HEK293T (cell line): ENCODE results near the gene FNDC1.

Experiments used
- CTCF ChIA-PET: fragments of 350-600 bp; formaldehyde crosslinking; extraction: SDS; loops from one replicate; lab custom pipeline; 2021; ENCODE audit warnings: antibody characterized with exemption, inconsistent platforms; lab: Yijun Ruan, JAX
- POLR2A ChIA-PET: fragments of 350-600 bp; formaldehyde crosslinking; extraction: SDS; loops from one replicate; lab custom pipeline; 2020; ENCODE audit warnings: antibody characterized with exemption, inconsistent platforms; lab: Yijun Ruan, JAX
- DNase-seq: peaks from one replicate; pipeline ENCODE4 v3.0.0; 2012; ENCODE audit warnings: mixed read lengths; ENCODE audit errors: extremely low spot score
- ARNT ChIP-seq: fragments of 450-650 bp; IDR thresholded peaks from 2 replicates; pipeline ENCODE4 v1.6.1; 2017; ENCODE audit warnings: mild to moderate bottlenecking
- BHLHE40 ChIP-seq: fragments of 450-650 bp; IDR thresholded peaks from 2 replicates; pipeline ENCODE4 v1.6.1; 2016; ENCODE audit warnings: mild to moderate bottlenecking, moderate library complexity, borderline replicate concordance
- CTBP1 ChIP-seq: fragments of 450-650 bp; IDR thresholded peaks from 2 replicates; pipeline ENCODE4 v1.6.1; 2016; ENCODE audit warnings: borderline replicate concordance
- ELF4 ChIP-seq: fragments of 450-650 bp; IDR thresholded peaks from 2 replicates; pipeline ENCODE4 v1.6.1; 2017; ENCODE audit warnings: antibody characterized with exemption
- FOXA1 ChIP-seq: fragments of 450-650 bp; IDR thresholded peaks from 2 replicates; pipeline ENCODE4 v1.6.1; 2016; ENCODE audit warnings: mild to moderate bottlenecking
- FOXK2 ChIP-seq: fragments of 450-650 bp; IDR thresholded peaks from 2 replicates; pipeline ENCODE4 v1.6.1; 2016; ENCODE audit warnings: mild to moderate bottlenecking
- FOXM1 ChIP-seq: fragments of 450-650 bp; IDR thresholded peaks from 2 replicates; pipeline ENCODE4 v1.6.1; 2017; ENCODE audit warnings: mild to moderate bottlenecking, borderline replicate concordance
- HDGF ChIP-seq: fragments of 450-650 bp; IDR thresholded peaks from 2 replicates; pipeline ENCODE4 v1.6.1; 2017; ENCODE audit warnings: antibody characterized with exemption, borderline replicate concordance
- L3MBTL2 ChIP-seq: fragments of 450-650 bp; conservative IDR thresholded peaks from 2 replicates; pipeline ENCODE4 v1.6.1; 2016; ENCODE audit warnings: mild to moderate bottlenecking
- LEF1 ChIP-seq: fragments of 450-650 bp; IDR thresholded peaks from 2 replicates; pipeline ENCODE4 v1.6.1; 2017; ENCODE audit warnings: mild to moderate bottlenecking, borderline replicate concordance
- NFRKB ChIP-seq: fragments of 450-650 bp; IDR thresholded peaks from 2 replicates; pipeline ENCODE4 v1.6.1; 2016; ENCODE audit warnings: mild to moderate bottlenecking, moderate library complexity
- PKNOX1 ChIP-seq: fragments of 450-650 bp; IDR thresholded peaks from 2 replicates; pipeline ENCODE4 v1.6.1; 2016
- SP1 ChIP-seq: fragments of 450-650 bp; IDR thresholded peaks from 2 replicates; pipeline ENCODE4 v1.6.1; 2017
- SUZ12 ChIP-seq: fragments of 450-650 bp; IDR thresholded peaks from 2 replicates; pipeline ENCODE4 v1.6.1; 2016; ENCODE audit warnings: mild to moderate bottlenecking
- TARDBP ChIP-seq: fragments of 450-650 bp; IDR thresholded peaks from 2 replicates; pipeline ENCODE4 v1.6.1; 2016
- ZNF384 ChIP-seq: fragments of 450-650 bp; IDR thresholded peaks from 2 replicates; pipeline ENCODE4 v1.6.1; 2016

Gene FNDC1

GRCh38 chr6:159125951-159126352, 43.2 kb upstream of the FNDC1 start:
- CTCF ChIA-PET, result interaction anchor here (1.0 to 1.7 kb wide), 3 partner anchors 9 to 22 kb away, joined by 3 to 10 read pairs (median 3); no protein-coding TSS in a partner anchor
- TF ChIP-seq BHLHE40, result no peak
- TF ChIP-seq SP1, result no peak
- TF ChIP-seq ZNF384, result no peak
- no peak for TF ChIP-seq NFRKB
- TF ChIP-seq FOXK2, result no peak
- no peak for TF ChIP-seq LEF1
- no peak for TF ChIP-seq PKNOX1
- TF ChIP-seq ARNT, result no peak
- TF ChIP-seq ELF4, result no peak
- no peak for TF ChIP-seq FOXA1
- no peak for TF ChIP-seq TARDBP
- no peak for TF ChIP-seq HDGF
- no peak for TF ChIP-seq FOXM1
- TF ChIP-seq L3MBTL2, result no peak
- TF ChIP-seq CTBP1, result no peak
- POLR2A ChIA-PET, result no interaction called here
- no peak for DNase-seq

GRCh38 chr6:159126590-159126989, 42.6 kb upstream of the FNDC1 start:
- no peak for DNase-seq
- TF ChIP-seq SP1 (no peak), FOXK2 (no peak), HDGF (no peak), ZNF384 (no peak), PKNOX1 (no peak), LEF1 (no peak), CTBP1 (no peak), NFRKB (no peak), L3MBTL2 (no peak), ARNT (no peak), TARDBP (no peak), FOXM1 (no peak), BHLHE40 (no peak), FOXA1 (no peak), ELF4 (no peak), SUZ12 (no peak)
- CTCF ChIA-PET, result interaction anchor here (1.0 to 1.7 kb wide), 3 partner anchors 8 to 23 kb away, joined by 3 to 10 read pairs (median 3); no protein-coding TSS in a partner anchor
- POLR2A ChIA-PET, result no interaction called here

- ChIA-PET CTCF (interaction anchor here (1.2 kb wide), 1 partner anchor 119 kb away, joined by 3 read pairs; no protein-coding TSS in a partner anchor), POLR2A (no interaction called here)
- no peak for TF ChIP-seq FOXK2
- TF ChIP-seq SP1, result no peak
- no peak for TF ChIP-seq SUZ12
- TF ChIP-seq LEF1, result no peak
- no peak for DNase-seq
Observed at GRCh38 chr6:159127701-159128100, 41.5 kb upstream of the FNDC1 start.

- no peak for TF ChIP-seq SUZ12
- TF ChIP-seq L3MBTL2, result no peak
- TF ChIP-seq ARNT, result no peak
- no peak for TF ChIP-seq FOXM1
- TF ChIP-seq SP1, result no peak
- no peak for TF ChIP-seq FOXK2
- no peak for TF ChIP-seq HDGF
- no peak for TF ChIP-seq ZNF384
- no peak for TF ChIP-seq PKNOX1
- no peak for TF ChIP-seq CTBP1
- TF ChIP-seq BHLHE40, result no peak
- no peak for TF ChIP-seq ELF4
- no peak for TF ChIP-seq FOXA1
- TF ChIP-seq LEF1, result no peak
- TF ChIP-seq TARDBP, result no peak
- TF ChIP-seq NFRKB, result no peak
- CTCF ChIA-PET, result interaction anchor here (0.6 to 1.2 kb wide), 5 partner anchors 19 to 505 kb away, joined by 3 to 4 read pairs (median 3); no protein-coding TSS in a partner anchor
- DNase-seq, result no peak
- POLR2A ChIA-PET, result no interaction called here
Observed at GRCh38 chr6:159128978-159129377, 40.2 kb upstream of the FNDC1 start.

GRCh38 chr6:159130846-159131245, 38.4 kb upstream of the FNDC1 start:
- POLR2A ChIA-PET, result no interaction called here

GRCh38 chr6:159131709-159132108, 37.5 kb upstream of the FNDC1 start:
- TF ChIP-seq HDGF, result no peak
- no peak for TF ChIP-seq ARNT
- no peak for TF ChIP-seq CTBP1
- TF ChIP-seq ZNF384, result no peak
- TF ChIP-seq TARDBP, result no peak
- no peak for TF ChIP-seq NFRKB
- ChIA-PET POLR2A (no interaction called here), CTCF (no interaction called here)
- DNase-seq, result no peak

More at GRCh38 chr6:159130846-159131245, 38.4 kb upstream of the FNDC1 start:
- CTCF ChIA-PET, result interaction anchor here (0.8 kb wide), 1 partner anchor 21 kb away, joined by 3 read pairs; no protein-coding TSS in a partner anchor
- TF ChIP-seq ARNT, result no peak
- no peak for TF ChIP-seq FOXK2
- TF ChIP-seq FOXM1, result no peak
- TF ChIP-seq TARDBP, result no peak
- TF ChIP-seq CTBP1, result no peak
- TF ChIP-seq HDGF, result no peak
- DNase-seq, result no peak
